ENCODE data around the gene EFCAB5.
"Not testable (repeated sequence)": the region's sequence is repeated elsewhere in the genome, so short reads cannot be mapped to it uniquely, and the experiment has no call there.

Gene EFCAB5

GRCh38 chr17:30093463-30094147 is 152.2 kb downstream of the EFCAB5 start:
- peak in 1 of 2 experiments; percentile 22 for DNase-seq (ENCODE audit: low read depth in 2 of 2)

DNA sequence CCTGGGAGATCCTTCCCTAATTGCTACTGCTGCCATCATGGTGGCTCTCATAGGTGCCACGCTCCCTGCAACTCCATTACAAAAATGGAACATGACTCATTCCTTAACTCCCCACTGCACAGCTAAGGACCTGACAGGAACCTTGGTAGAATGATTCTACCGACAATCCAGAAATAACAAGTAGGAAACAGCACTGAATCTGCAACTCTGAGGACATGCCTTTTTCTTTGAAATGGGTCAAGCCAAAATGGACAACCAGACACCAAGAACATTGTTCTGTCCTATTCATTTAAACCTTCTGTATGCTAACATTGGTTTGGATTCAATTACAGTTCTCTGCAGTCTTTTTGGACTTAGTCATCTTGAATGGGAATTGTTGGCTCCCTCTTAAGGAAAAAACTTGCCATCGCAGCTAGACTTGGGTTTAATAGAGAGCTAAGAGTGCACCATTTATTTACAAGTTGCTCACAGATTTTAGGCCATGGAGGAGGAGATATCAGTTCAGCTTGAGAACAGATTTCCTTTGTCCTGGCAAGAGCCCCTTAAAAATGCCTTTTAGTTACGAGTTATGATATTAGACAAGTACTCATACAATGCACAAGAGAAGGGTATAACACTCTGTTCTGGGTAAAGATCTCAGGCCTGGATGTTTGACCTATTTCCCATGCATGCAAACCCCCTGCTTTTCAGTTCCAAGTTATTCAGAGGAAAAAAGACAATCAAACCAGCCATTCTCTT is 154.2 kb downstream of the EFCAB5 start:
- DNase-seq (ENCODE audit: low read depth in 2 of 2): peak in 1 of 2 experiments; percentile 52

DNA sequence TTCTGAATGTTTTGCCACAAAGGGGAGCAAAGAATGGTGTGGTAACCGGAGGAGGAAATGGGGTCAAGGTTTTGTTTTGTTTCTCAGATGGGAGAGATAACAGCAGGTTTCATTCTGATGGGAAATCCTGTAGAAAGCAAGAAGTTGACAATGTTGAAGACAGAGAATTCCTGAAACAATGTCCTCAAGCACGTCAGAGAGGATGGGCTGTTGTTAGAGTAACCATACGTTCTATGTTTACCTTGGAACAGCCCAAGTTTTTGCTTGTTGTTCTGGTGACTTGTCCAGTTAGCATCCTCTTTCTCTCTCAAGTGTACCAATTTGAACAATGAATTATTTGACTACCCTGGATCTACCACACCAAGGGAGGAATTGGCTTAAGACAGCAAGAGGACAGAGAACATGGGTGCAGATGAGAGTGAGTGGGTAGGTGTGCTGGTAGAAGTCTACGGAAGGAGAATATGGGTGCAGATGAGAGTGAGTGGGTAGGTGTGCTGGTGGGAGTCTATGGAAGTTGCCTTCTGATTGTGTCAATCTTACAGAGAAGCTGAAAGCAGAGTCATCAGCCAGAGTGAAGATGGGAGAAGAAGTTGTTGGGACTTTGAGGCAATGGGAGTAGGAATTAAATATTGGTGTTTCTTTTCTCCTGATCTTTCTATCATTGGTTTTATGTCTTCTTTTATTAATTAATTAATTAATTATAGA is 160.4 kb downstream of the EFCAB5 start:
- no peak for DNase-seq (ENCODE audit: low read depth in 2 of 2)

- no peak for DNase-seq (ENCODE audit: low read depth in 2 of 2)
These were observed 162.5 kb downstream of the EFCAB5 start for GRCh38 chr17:30103921-30104320.

DNA sequence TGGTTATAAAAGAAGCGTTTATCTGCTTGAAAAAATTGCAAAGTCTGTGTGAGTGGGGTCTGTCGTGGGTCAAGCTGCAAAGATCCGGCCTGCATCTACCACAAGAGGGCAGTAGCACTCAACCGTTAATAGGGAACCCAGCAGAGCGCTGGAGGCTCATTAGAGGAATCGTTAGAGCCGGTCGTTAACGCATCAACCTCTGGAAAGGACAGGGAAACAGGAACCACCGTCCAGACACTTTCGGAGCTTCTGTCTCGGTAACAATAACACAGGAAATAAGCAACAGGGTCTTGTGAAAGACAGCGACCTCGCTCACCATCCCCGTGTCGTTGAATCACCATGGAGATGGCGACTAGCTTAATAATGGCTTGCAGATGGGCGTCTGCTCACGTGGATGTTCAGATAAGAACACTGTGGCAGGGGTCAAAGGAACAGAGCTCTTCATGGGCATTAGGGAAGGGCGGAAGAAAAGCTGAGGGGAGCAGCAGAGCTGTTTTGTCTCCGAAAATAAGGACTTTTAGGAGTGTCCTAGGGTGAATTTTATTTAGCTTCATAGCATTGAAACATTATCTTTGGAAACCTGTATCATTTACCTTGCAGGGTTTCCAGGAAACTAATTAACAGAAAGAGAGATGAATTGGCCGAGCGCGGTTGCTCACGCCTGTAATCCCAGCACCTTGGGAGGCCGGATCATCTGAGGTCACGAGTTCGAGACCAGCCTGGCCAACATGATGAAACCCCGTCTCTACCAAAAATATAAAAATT is 163.3 kb downstream of the EFCAB5 start:
- DNase-seq (ENCODE audit: low read depth in 2 of 2): peak in 1 of 2 experiments; percentile 44

DNA sequence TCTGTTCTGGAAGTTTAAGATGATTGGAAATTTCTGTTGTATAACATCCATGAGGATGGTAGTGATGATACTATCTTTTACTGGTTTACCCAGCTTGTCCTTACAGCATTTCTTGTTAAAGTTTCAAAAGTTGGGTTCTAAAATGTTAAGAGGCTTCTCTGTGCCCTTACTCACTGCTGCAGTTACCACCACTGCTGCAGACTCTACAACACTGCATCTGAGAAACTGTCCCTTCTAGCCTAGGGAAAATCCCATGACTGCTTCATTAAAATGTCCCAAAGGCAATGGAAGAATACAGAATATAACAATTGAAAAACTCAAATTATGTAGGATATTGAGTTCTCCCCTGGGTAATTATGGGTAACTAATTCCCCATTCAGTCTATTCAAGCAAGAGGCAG is 171.4 kb downstream of the EFCAB5 start:
- DNase-seq (ENCODE audit: low read depth in 2 of 2): no peak

DNA sequence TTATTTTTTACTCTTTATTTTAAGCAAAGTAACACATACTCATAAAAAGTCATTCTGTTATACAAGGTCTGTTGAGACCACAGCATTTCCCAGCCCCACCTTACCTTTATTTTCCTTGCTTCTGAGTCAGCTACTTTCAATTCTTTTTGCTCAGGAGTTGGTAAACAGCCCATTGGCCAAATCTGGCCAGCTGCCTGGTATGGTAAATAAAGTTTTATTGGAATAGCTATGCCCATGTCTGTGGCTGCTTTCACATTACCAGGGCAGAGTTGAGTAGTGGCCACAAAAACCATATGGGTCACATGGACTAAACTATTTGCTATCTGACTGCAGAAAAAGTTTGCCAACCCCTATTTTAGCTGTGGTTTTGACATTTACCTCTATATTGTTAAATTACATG is 171.8 kb downstream of the EFCAB5 start:
- no peak for DNase-seq (ENCODE audit: low read depth in 2 of 2)

DNA sequence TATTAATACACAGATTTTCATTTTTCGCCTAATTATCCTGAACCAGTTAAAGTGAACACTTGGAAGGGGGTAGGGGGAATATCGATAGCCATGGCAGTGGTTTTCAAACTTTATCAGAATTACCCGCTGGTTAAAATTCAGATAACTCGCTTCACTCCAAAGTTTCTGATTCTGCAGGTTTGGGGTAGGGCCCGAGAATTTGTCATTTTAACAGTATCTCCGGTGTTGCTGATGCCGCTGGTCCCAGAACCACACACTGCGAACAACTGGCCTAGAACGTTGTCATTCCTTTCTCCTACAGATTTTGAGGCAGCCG is 174.9 kb downstream of the EFCAB5 start:
- DNase-seq (ENCODE audit: low read depth in 2 of 2): no peak

DNA sequence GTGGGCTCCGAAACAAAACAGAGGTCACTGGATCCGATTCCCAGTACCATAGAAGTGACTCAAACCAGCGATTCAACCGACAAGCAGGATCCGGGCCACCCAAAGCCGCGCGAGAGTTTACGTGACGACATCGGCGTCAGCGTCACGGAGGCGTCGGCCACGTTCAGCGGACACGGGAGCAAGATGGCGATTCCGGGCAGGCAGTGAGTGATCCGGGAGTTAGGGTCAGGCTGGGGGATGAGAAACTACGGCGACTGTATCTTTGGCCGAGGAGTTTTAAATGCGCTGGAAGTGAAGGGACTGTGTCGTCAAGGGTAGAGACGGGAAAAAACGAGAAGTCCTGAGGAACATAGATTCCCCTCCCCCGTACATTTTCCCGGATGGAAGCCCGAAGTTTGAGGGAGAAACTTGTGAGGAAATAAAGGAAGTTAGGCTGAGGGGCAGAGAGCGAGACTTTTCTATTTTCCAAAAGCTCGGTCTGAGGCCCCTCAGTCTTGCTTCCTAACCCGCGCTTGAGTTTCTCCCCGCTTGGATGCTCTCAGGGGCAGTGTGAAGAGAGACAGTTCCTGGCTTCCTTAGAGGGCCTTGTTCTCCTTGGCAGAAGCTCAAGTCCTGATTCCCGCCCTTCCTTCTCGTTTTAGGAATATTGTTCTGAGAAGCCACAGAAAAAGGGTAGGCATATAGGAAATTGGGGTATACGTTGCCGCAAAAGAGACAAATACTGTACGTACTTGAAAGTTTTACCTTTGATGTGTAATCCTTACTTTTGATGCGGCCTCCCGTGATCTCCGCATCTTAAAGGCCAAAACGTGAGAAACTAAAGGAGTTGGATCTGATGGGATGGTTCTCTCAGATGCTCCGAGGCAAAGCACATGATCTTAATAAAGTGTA is 175.5 kb downstream of the EFCAB5 start, which contains the start of gene NSRP1:
Gene NSRP1, plus strand, starts transcription at position 156 of the 891 bp plus-strand sequence. Its CDS starts 28 bp downstream, at position 184.
- DNase-seq (ENCODE audit: low read depth in 2 of 2): peak; percentile 84 to 86

- DNase-seq (ENCODE audit: low read depth in 2 of 2): no peak
These were observed 176.2 kb downstream of the EFCAB5 start for GRCh38 chr17:30117675-30118081.

GRCh38 chr17:30118635-30119034 is 177.2 kb downstream of the EFCAB5 start:
- DNase-seq (ENCODE audit: low read depth in 2 of 2): not testable (repeated sequence)

GRCh38 chr17:30124273-30124796 is 182.9 kb downstream of the EFCAB5 start:
- DNase-seq (ENCODE audit: low read depth in 2 of 2): no peak

DNA sequence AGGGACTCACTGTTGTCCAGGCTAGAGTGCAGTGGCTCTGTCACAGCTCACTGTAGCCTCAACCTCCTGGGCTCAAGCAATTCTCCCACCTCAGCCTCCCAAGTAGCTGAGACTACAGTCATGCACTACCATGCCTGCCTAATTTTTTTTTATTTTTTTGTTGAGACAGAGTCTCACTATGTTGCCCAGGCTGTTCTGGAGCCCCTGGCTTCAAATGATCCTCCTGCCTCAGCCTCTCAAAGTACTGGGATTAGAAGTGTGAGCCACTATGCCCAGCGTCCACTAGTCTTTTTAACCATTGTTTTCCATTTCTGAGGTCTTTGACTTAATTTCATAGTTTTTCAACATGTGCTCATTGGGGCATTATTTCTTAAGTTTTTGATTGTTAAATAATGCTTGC is 188.7 kb downstream of the EFCAB5 start:
- no peak for DNase-seq (ENCODE audit: low read depth in 2 of 2)

DNA sequence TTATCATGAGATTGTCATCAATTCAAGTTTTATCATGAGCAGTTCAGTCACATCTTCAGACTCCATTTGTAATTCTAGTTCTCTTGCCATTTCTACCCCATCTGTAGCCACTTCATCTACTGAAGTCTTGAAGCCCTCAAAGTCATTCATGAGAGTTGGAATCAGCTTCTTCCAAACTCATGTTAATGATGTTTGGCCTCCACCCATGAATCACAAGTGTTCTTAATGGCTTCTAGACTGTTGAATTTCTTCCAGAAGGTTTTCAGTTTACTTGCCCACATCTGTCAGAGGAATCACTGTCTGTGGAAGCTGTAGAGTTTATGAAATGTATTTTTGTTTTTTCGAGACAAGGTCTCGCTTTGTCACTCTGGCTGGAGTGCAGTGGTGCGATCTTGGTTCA is 191.2 kb downstream of the EFCAB5 start:
- no peak for DNase-seq (ENCODE audit: low read depth in 2 of 2)

DNA sequence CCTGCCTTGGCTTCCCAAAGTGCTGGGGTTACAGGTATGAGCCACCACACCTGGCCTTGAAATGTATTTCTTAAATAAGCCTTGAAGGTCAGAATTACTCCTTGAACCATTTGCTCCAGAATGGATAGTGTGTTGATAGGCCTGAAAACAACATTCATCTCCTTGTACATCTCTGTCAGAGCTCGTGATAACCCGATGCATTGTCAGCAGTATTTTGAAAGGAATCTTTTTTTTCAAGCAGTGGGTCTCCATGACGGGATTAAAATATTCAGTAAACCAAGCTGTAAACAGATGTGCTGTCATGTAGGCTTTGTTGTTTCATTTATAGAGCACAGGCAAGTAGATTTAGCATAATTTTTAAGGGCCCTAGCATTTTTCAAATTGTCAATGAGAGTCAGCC is 191.8 kb downstream of the EFCAB5 start:
- no peak for DNase-seq (ENCODE audit: low read depth in 2 of 2)

GRCh38 chr17:30134551-30134950 is 193.1 kb downstream of the EFCAB5 start:
- no peak for DNase-seq (ENCODE audit: low read depth in 2 of 2)

- no peak for DNase-seq (ENCODE audit: low read depth in 2 of 2)
These were observed 195.7 kb downstream of the EFCAB5 start for GRCh38 chr17:30137158-30137557.

DNA sequence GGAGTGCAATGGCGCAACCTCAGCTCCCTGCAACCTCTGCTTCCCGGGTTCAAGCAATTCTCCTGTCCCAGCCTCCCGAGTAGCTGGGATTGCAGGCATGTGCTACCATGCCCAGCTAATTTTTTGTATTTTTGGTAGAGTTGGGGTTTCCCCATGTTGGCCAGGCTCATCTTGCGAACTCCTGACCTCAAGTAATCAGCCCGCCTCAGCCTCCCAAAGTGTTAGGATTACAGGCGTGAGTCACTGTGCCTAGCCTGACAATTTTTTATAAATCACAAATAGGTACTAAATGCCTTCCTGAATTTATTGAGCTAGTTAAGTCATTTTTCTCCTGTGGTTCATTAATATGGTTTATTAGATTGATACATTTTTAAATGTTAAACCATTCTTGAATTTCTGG is 206.4 kb downstream of the EFCAB5 start:
- not testable (repeated sequence) for DNase-seq (ENCODE audit: low read depth in 2 of 2)

- no peak for DNase-seq (ENCODE audit: low read depth in 2 of 2)
These were observed 206.9 kb downstream of the EFCAB5 start for GRCh38 chr17:30148376-30148775.

GRCh38 chr17:30151471-30151870 is 210.0 kb downstream of the EFCAB5 start:
- no peak for DNase-seq (ENCODE audit: low read depth in 2 of 2)

- no peak for DNase-seq (ENCODE audit: low read depth in 2 of 2)
These were observed 212.0 kb downstream of the EFCAB5 start for GRCh38 chr17:30153463-30153862.

All from fibroblast of skin of left biceps (primary cell).